Keratinocyte (primary cell): ENCODE data around the gene LGALS7. TPM values are rescaled to one million over a fixed set of nuclear protein-coding genes. Genes with fewer than 3 reads are reported as not detected.

Source experiments
- DNase-seq: peaks from one replicate; pipeline ENCODE4 v3.0.0-alpha.2; 2011; ENCODE audit warnings: low read depth, missing footprints, low spot score
- FAIRE-seq: peaks from 2 replicates; lab custom pipeline; 2011; peaks lifted over from hg19 to GRCh38; lab: Jason Lieb, UNC
- H2AFZ ChIP-seq: 2 replicates; pipeline ENCODE4 v1.6.0; 2012; ENCODE audit warnings: low read length, control low read depth, inconsistent platforms; ENCODE audit not compliant: control insufficient read depth
- H3K27ac ChIP-seq: 2 replicates; pipeline ENCODE4 v1.5.1; 2011; ENCODE audit warnings: low read length; ENCODE audit not compliant: control insufficient read depth, insufficient read depth
- H3K27me3 ChIP-seq: 3 replicates; pipeline ENCODE4 v1.6.0; 2011; ENCODE audit warnings: low read length; ENCODE audit not compliant: control insufficient read depth, insufficient read depth; ENCODE audit errors: extremely low read depth
- H3K36me3 ChIP-seq, 2 experiments: 2 replicates in 1 of 2; 3 replicates in 1 of 2; pipeline ENCODE4 v1.5.1; 2011; ENCODE audit warnings: low read length in 2 of 2, mild to moderate bottlenecking in 1 of 2; ENCODE audit not compliant: control insufficient read depth in 2 of 2, insufficient read depth in 2 of 2; ENCODE audit errors: extremely low read depth in 1 of 2
- H3K4me1 ChIP-seq: 3 replicates; pipeline ENCODE4 v1.5.1; 2011; ENCODE audit warnings: low read length; ENCODE audit not compliant: control insufficient read depth, insufficient read depth; ENCODE audit errors: extremely low read depth
- H3K4me2 ChIP-seq: 3 replicates; pipeline ENCODE4 v1.6.0; 2011; ENCODE audit warnings: low read depth, low read length; ENCODE audit not compliant: control insufficient read depth, insufficient read depth; ENCODE audit errors: extremely low read depth
- H3K4me3 ChIP-seq, 3 experiments: fragments of 200-600 bp in 1 of 3; sonication (generic) in 1 of 3; 2 replicates in 2 of 3; 3 replicates in 1 of 3; pipeline ENCODE4 v1.5.1; 2011 to 2016; ENCODE audit warnings: low read length in 3 of 3, mild to moderate bottlenecking in 3 of 3, control low read depth in 2 of 3, inconsistent platforms in 1 of 3, low read depth in 1 of 3, mixed read lengths in 1 of 3, mixed run types in 1 of 3, moderate library complexity in 1 of 3; ENCODE audit not compliant: control insufficient read depth in 2 of 3, insufficient read depth in 2 of 3; ENCODE audit errors: extremely low read depth in 1 of 3
- H3K79me2 ChIP-seq: 2 replicates; pipeline ENCODE4 v1.6.0; 2012; ENCODE audit warnings: low read length; ENCODE audit not compliant: control insufficient read depth, insufficient read depth
- H3K9ac ChIP-seq: 3 replicates; pipeline ENCODE4 v1.6.0; 2011; ENCODE audit warnings: low read length; ENCODE audit not compliant: control insufficient read depth, insufficient read depth; ENCODE audit errors: extremely low read depth
- H3K9me1 ChIP-seq: 3 replicates; pipeline ENCODE4 v1.6.0; 2011; ENCODE audit warnings: low read length; ENCODE audit not compliant: control insufficient read depth, insufficient read depth; ENCODE audit errors: extremely low read depth
- H3K9me3 ChIP-seq: 2 replicates; pipeline ENCODE4 v1.5.1; 2012; ENCODE audit warnings: low read depth, low read length; ENCODE audit not compliant: control insufficient read depth
- H4K20me1 ChIP-seq: 3 replicates; pipeline ENCODE4 v1.6.0; 2011; ENCODE audit warnings: low read length; ENCODE audit not compliant: control insufficient read depth, insufficient read depth; ENCODE audit errors: extremely low read depth
- EZH2 ChIP-seq: IDR thresholded peaks from one replicate; pipeline ENCODE4 v1.6.1; 2012; ENCODE audit warnings: inconsistent platforms, mild to moderate bottlenecking, low read length, moderate library complexity
- dilution Hi-C: fragments of 300-500 bp; cut with MboI; formaldehyde crosslinking; loops from one replicate; pipeline ENCODE4 v1.7.0; 2020; ENCODE audit warnings: low sequenced_read_pairs; ENCODE audit not compliant: extremely low pct_ligation_motif_present
- polyA plus RNA-seq, 5 experiments: library from polyadenylated mRNA; depleted of rRNA in 3 of 5; stranded (reverse) in 3 of 5; stranded (forward) in 1 of 5; unstranded in 1 of 5; fragments of >200 nt; gene quantifications; 1 replicate in 1 of 5; 2 replicates in 3 of 5; 3 replicates in 1 of 5; pipeline versions ENCODE4 v1.2.1 to v1.2.3, GENCODE V29; 2011 to 2012; ENCODE audit warnings: missing spikeins in 2 of 5, low read depth in 1 of 5, low replicate concordance in 1 of 5
- TF ChIP-seq, protein P1 (sequence below), 3 experiments: IDR thresholded peaks in 1 of 3; conservative IDR thresholded peaks in 1 of 3; optimal IDR thresholded peaks in 1 of 3; 2 replicates in 2 of 3; 3 replicates in 1 of 3; pipeline versions ENCODE3 to v1.5.1; 2011; ENCODE audit warnings: low read length in 3 of 3, mild to moderate bottlenecking in 3 of 3, moderate library complexity in 2 of 3, control low read depth in 1 of 3, inconsistent platforms in 1 of 3; ENCODE audit not compliant: insufficient read depth in 2 of 3; ENCODE audit errors: extremely low read depth in 1 of 3

Gene LGALS7
- polyA plus RNA-seq, 1 donor (not counting 4 experiments of a cell fraction or from before 2014, with no cell fraction given) = 9.1 TPM

DNA sequence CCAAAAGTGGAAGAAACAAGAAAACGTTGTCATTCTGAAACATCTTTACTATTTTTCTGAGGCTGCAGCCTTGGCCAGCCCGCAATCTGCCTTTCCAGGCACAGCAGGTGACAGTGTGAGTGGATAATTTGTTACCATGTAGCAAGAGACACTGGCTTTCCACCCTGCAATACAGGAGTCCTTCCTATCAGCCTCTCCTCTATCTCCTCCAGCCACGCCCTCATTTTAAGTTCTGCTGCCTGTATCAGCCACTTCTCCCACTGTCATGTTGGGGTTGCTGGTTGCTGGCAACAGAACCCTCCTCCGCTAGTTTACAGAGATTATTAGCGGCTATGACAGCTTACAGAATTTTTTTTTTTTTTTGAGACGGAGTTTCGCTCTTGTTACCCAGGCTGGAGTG, 7.7 kb upstream of the LGALS7 start:
- H4K20me1 ChIP-seq = no peaks in the 10 kb centered on the region
- no peaks in the 10 kb centered on the region for H3K4me1 ChIP-seq
- dilution Hi-C loops = no loop called here
- no peaks in the 10 kb centered on the region for H3K79me2 ChIP-seq
- no peaks in the 10 kb centered on the region for H3K27me3 ChIP-seq
- FAIRE-seq (no peak), DNase-seq (no peak)
- H3K9me1 ChIP-seq = no peaks in the 10 kb centered on the region
- H3K4me2 ChIP-seq = no peak overlapping the region
- no peak overlapping the region for H3K9ac ChIP-seq
- no peak overlapping the region for H2AFZ ChIP-seq
- H3K36me3 ChIP-seq = no peaks in the 10 kb centered on the region
- TF ChIP-seq, protein P1, sequence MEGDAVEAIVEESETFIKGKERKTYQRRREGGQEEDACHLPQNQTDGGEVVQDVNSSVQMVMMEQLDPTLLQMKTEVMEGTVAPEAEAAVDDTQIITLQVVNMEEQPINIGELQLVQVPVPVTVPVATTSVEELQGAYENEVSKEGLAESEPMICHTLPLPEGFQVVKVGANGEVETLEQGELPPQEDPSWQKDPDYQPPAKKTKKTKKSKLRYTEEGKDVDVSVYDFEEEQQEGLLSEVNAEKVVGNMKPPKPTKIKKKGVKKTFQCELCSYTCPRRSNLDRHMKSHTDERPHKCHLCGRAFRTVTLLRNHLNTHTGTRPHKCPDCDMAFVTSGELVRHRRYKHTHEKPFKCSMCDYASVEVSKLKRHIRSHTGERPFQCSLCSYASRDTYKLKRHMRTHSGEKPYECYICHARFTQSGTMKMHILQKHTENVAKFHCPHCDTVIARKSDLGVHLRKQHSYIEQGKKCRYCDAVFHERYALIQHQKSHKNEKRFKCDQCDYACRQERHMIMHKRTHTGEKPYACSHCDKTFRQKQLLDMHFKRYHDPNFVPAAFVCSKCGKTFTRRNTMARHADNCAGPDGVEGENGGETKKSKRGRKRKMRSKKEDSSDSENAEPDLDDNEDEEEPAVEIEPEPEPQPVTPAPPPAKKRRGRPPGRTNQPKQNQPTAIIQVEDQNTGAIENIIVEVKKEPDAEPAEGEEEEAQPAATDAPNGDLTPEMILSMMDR (optimal IDR thresholded peaks at IDR 0.05 in 1 of 3, IDR thresholded peaks at IDR 0.05 in 1 of 3, conservative IDR thresholded peaks at IDR 0.05 in 1 of 3; ENCODE audit: extremely low read depth in 1 of 3, insufficient read depth in 2 of 3, low read length in 3 of 3) = no peak
- TF ChIP-seq EZH2 = no peak
- no peaks in the 10 kb centered on the region for H3K9me3 ChIP-seq
- H3K4me3 ChIP-seq = no peak overlapping the region
- H3K27ac ChIP-seq = no peak overlapping the region

DNA sequence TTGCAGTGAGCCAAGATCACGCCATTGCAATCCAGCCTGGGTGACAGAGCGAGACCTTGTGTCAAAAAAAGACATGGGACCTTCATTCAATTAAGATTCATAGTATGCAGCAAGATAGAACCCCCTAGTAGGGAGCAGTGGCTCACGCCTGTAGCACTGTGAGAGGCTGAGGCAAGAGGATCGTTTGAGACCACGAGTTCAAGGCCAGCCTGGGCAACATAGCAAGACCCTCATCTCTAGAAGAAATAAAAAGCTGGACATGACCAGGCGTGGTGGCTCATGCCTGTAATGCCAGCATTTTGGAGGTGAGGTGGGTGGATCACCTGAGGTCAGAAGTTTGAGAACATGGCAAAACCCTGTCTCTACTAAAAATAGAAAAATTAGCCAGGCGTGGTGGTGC, 7.1 kb upstream of the LGALS7 start:
- Histone ChIP-seq H3K27me3 (no peaks in the 10 kb centered on the region), H3K79me2 (no peaks in the 10 kb centered on the region), H2AFZ (no peak overlapping the region), H3K4me1 (peaks cover 3% of the 10 kb centered on the region), H3K9ac (no peak overlapping the region), H3K27ac (no peak overlapping the region), H3K9me1 (no peaks in the 10 kb centered on the region), H3K4me3 (no peak overlapping the region), H3K4me2 (no peak overlapping the region), H3K9me3 (no peaks in the 10 kb centered on the region), H4K20me1 (no peaks in the 10 kb centered on the region), H3K36me3 (no peaks in the 10 kb centered on the region)
- FAIRE-seq (no peak), DNase-seq (no peak)
- dilution Hi-C loops = no loop called here
- no peak for TF ChIP-seq EZH2
- TF ChIP-seq, protein P1 (optimal IDR thresholded peaks at IDR 0.05 in 1 of 3, IDR thresholded peaks at IDR 0.05 in 1 of 3, conservative IDR thresholded peaks at IDR 0.05 in 1 of 3; ENCODE audit: extremely low read depth in 1 of 3, insufficient read depth in 2 of 3, low read length in 3 of 3) = no peak
